ENCODE measurements around the gene ITSN2.

DNA sequence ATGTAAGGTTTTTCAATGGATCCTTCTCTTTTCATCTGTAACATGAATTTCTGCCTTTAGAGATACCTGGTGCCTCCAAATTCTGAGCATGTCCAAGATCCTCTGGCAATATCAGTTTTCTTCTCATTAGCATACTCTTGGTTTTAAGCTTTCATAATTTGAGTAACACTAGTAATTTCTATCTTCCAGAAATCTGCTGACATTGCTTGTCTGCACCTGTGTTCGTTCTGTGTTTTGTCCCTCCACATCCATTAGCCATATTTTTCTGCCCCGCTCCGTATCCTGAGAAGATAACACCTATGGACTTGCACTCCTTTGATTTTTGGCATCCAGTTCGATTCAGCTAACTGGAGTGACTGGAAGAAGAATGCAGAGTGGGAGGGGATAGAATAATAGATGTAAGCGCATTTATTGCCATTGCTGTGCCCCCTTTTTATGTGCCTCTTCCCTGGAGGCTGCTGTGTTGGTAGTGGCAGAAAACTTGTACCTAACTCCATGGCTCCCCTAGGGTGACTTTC lies 32.3 kb upstream of the ITSN2 start:
- TF ChIP-seq, protein P1, sequence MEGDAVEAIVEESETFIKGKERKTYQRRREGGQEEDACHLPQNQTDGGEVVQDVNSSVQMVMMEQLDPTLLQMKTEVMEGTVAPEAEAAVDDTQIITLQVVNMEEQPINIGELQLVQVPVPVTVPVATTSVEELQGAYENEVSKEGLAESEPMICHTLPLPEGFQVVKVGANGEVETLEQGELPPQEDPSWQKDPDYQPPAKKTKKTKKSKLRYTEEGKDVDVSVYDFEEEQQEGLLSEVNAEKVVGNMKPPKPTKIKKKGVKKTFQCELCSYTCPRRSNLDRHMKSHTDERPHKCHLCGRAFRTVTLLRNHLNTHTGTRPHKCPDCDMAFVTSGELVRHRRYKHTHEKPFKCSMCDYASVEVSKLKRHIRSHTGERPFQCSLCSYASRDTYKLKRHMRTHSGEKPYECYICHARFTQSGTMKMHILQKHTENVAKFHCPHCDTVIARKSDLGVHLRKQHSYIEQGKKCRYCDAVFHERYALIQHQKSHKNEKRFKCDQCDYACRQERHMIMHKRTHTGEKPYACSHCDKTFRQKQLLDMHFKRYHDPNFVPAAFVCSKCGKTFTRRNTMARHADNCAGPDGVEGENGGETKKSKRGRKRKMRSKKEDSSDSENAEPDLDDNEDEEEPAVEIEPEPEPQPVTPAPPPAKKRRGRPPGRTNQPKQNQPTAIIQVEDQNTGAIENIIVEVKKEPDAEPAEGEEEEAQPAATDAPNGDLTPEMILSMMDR (IDR thresholded peaks at IDR 0.05): no peak
- no peak for TF ChIP-seq POLR2AphosphoS5 (IDR thresholded peaks at IDR 0.05)
